ENCODE results near the gene TUFT1.

The TUFT1 gene

DNA sequence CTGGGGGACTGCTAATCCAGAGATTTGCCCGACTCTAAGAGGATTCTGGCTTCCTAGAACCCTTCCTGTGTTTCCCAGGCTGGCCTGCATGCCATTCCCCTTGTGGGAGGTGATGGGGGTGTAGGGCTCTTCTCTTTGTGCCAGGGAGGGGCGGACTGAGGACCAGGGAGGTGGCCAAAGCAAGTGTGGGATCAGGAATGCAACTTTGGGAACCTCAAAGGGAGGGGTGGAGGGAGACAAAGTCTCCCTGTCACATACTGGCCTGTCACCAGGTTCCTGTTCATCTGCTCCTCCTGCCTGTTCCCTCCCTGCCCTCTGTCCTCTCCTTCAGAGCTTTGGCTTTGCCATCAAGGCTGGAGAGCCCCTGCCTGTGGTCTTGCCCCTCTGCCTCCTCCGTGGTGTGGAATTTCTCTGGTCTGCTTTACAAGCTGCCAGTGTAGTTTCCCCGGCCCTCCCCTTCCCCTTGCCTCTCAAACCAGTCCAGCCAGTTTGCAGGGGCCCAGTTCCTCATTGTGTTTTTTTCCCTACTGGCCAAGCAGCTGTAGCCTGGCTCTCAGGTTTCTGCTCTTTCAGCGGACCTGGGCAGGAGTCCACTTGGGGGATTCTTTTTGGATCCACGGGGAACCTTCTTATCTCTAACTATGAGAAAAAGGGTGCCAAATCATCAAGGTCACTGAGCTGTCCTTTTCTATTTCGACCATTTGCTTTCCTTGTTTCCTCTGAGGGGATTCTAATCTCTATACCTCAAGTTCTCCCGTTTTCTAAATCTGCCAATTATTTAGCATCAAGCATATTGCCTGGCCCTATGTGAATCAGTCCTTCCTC is 27.1 kb upstream of the TUFT1 start (continued):
- no peak for TF ChIP-seq ZXDB (tag by site-specific recombination; IDR thresholded peaks at IDR 0.05)
- 0 out of 2 replicates have a peak, but pooled peaks have one; percentile 7 for TF ChIP-seq SP2 (tag by site-specific recombination; IDR thresholded peaks at IDR 0.05)
- TF ChIP-seq ZNF341 (tag by site-specific recombination; IDR thresholded peaks at IDR 0.05; ENCODE audit: low read depth), result peak; percentile 89
- peak; percentile 41 for TF ChIP-seq ZFHX2 (tag by site-specific recombination; conservative IDR thresholded peaks at IDR 0.05)
- TF ChIP-seq GLIS1 (tag by site-specific recombination; IDR thresholded peaks at IDR 0.05), result peak; percentile 80
- TF ChIP-seq ZNF830 (tag by site-specific recombination; IDR thresholded peaks at IDR 0.05; ENCODE audit: low read depth), result no peak
- TF ChIP-seq ZNF768 (tag by site-specific recombination; IDR thresholded peaks at IDR 0.05), result no peak
- TF ChIP-seq HOXD13 (CRISPR knock-in tag; IDR thresholded peaks at IDR 0.05; ENCODE audit: borderline replicate concordance), result no peak
- TF ChIP-seq, protein P1, sequence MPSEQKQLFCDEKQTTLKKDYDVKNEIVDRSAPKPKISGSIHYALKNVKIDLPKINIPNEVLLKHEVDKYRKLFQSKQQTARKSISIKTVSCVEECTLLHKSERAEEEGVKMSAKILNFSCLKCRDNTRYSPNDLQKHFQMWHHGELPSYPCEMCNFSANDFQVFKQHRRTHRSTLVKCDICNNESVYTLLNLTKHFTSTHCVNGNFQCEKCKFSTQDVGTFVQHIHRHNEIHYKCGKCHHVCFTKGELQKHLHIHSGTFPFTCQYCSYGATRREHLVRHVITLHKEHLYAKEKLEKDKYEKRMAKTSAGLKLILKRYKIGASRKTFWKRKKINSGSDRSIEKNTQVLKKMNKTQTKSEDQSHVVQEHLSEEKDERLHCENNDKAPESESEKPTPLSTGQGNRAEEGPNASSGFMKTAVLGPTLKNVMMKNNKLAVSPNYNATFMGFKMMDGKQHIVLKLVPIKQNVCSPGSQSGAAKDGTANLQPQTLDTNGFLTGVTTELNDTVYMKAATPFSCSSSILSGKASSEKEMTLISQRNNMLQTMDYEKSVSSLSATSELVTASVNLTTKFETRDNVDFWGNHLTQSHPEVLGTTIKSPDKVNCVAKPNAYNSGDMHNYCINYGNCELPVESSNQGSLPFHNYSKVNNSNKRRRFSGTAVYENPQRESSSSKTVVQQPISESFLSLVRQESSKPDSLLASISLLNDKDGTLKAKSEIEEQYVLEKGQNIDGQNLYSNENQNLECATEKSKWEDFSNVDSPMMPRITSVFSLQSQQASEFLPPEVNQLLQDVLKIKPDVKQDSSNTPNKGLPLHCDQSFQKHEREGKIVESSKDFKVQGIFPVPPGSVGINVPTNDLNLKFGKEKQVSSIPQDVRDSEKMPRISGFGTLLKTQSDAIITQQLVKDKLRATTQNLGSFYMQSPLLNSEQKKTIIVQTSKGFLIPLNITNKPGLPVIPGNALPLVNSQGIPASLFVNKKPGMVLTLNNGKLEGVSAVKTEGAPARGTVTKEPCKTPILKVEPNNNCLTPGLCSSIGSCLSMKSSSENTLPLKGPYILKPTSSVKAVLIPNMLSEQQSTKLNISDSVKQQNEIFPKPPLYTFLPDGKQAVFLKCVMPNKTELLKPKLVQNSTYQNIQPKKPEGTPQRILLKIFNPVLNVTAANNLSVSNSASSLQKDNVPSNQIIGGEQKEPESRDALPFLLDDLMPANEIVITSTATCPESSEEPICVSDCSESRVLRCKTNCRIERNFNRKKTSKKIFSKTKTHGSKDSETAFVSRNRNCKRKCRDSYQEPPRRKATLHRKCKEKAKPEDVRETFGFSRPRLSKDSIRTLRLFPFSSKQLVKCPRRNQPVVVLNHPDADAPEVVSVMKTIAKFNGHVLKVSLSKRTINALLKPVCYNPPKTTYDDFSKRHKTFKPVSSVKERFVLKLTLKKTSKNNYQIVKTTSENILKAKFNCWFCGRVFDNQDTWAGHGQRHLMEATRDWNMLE (tag by site-specific recombination; conservative IDR thresholded peaks at IDR 0.05; ENCODE audit: low read depth), result no peak
- TF ChIP-seq SCRT2 (tag by site-specific recombination; IDR thresholded peaks at IDR 0.05), result no peak

DNA sequence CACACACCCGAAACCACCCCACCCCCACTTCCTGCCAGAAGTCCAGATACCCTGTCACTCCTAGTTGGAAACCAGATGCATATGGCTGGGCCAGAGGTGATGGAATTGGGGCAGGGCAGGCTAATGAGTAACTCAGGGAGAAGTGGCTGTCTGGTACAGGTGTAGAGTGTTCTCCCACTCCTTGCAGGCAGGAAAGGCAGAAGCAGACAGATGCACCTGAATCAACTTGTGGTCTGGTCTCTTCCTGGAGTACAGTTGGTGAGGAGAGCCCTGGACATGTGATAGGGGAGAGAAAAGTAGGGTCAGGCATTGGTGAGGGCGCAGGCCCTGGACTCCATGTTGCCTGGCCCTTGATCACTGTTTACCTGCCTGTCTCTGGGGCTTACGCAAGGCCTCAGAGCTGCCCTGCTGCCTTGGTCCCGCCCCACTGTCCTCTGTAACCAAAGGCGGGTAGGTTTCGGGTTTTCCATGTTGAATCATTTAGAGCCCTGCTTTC is 26.4 kb upstream of the TUFT1 start:
- Histone ChIP-seq H3K36me3 (ENCODE audit: control insufficient read depth in 2 of 2, insufficient read depth in 1 of 2, low read length in 2 of 2) (peaks cover 0 to 6% of the 10 kb centered on the region in 2 experiments; a peak in 1 of 3 replicates), H3K4me1 (ENCODE audit: control insufficient read depth, insufficient read depth, low read length) (peaks cover 16% of the 10 kb centered on the region), H3K27ac (ENCODE audit: extremely low read depth, low read depth, low read length) (no peak overlapping the region), H3K4me3 (ENCODE audit: low read depth, low read length) (no peak overlapping the region), H3K9me3 (ENCODE audit: control insufficient read depth, insufficient read depth, low read depth, low read length) (no peaks in the 10 kb centered on the region)
- ChIA-PET POLR2A (no interaction called here), CTCF (interaction anchor here (0.5 kb wide), 1 partner anchor 22 kb away, joined by 3 read pairs; no protein-coding TSS in a partner anchor)
- TF ChIP-seq, protein P2, sequence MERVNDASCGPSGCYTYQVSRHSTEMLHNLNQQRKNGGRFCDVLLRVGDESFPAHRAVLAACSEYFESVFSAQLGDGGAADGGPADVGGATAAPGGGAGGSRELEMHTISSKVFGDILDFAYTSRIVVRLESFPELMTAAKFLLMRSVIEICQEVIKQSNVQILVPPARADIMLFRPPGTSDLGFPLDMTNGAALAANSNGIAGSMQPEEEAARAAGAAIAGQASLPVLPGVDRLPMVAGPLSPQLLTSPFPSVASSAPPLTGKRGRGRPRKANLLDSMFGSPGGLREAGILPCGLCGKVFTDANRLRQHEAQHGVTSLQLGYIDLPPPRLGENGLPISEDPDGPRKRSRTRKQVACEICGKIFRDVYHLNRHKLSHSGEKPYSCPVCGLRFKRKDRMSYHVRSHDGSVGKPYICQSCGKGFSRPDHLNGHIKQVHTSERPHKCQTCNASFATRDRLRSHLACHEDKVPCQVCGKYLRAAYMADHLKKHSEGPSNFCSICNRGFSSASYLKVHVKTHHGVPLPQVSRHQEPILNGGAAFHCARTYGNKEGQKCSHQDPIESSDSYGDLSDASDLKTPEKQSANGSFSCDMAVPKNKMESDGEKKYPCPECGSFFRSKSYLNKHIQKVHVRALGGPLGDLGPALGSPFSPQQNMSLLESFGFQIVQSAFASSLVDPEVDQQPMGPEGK (tag by site-specific recombination; IDR thresholded peaks at IDR 0.05), result 0 out of 2 replicates have a peak, but pooled peaks have one; percentile 8
- TF ChIP-seq SP7 (tag by site-specific recombination; IDR thresholded peaks at IDR 0.05) (peak; percentile 37; the same call in 1 of the 2 replicates), ZBTB17 (tag by site-specific recombination; IDR thresholded peaks at IDR 0.05) (0 out of 2 replicates have a peak, but pooled peaks have one; percentile 16), OSR2 (tag by site-specific recombination; IDR thresholded peaks at IDR 0.05) (no peak), ZNF600 (tag by site-specific recombination; IDR thresholded peaks at IDR 0.05) (peak; percentile 57), ZNF335 (tag by site-specific recombination; conservative IDR thresholded peaks at IDR 0.05) (peak; percentile 20; the same call in 1 of the 2 replicates)
- TF ChIP-seq, protein P3, sequence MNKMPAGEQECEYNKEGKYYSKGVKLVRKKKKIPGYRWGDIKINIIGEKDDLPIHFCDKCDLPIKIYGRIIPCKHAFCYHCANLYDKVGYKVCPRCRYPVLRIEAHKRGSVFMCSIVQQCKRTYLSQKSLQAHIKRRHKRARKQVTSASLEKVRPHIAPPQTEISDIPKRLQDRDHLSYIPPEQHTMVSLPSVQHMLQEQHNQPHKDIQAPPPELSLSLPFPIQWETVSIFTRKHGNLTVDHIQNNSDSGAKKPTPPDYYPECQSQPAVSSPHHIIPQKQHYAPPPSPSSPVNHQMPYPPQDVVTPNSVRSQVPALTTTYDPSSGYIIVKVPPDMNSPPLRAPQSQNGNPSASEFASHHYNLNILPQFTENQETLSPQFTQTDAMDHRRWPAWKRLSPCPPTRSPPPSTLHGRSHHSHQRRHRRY (tag by site-specific recombination; IDR thresholded peaks at IDR 0.05), result no peak
